ENCODE results near the gene TRPT1. TPM values are rescaled to one million over a fixed set of nuclear protein-coding genes. Genes with fewer than 3 reads are reported as not detected.

TRPT1 gene
- total and polyA plus RNA-seq, 9 of the 15 experiments (the other 6 are each of a cell fraction or from before 2014, with no cell fraction given) = 4.6 to 41.7 (median 23.1) TPM

GRCh38 chr11:64185175-64185692 lies 40.8 kb downstream of the TRPT1 start (continued):
- no peak for TF ChIP-seq XRCC4 (IDR thresholded peaks at IDR 0.05; ENCODE audit: extremely low read depth, insufficient read depth, insufficient read length)
- TF ChIP-seq MIER1 (IDR thresholded peaks at IDR 0.05; ENCODE audit: low read depth) = no peak
- no peak for TF ChIP-seq MTA2 (IDR thresholded peaks at IDR 0.05; ENCODE audit: low read depth)
- no peak for TF ChIP-seq TRIM28 (IDR thresholded peaks at IDR 0.05)
- TF ChIP-seq CAMTA2 (CRISPR knock-in tag; conservative IDR thresholded peaks at IDR 0.05) = 0 out of 2 replicates have a peak, but pooled peaks have one; percentile 60
- peak; percentile 86 for TF ChIP-seq MYC (IDR thresholded peaks at IDR 0.05; ENCODE audit: low read depth, low read length)
- TF ChIP-seq MYC (CRISPR knock-in tag; IDR thresholded peaks at IDR 0.05; ENCODE audit: borderline replicate concordance, low read depth) = 0 out of 2 replicates have a peak, but pooled peaks have one; percentile 86
- TF ChIP-seq PRPF4 (IDR thresholded peaks at IDR 0.05; ENCODE audit: insufficient read depth, low read depth, low read length, poor library complexity, severe bottlenecking) = peak; percentile 65
- TF ChIP-seq SRSF7 (optimal IDR thresholded peaks at IDR 0.05; ENCODE audit: low read depth, low read length) = no peak
- TF ChIP-seq VEZF1 (CRISPR knock-in tag; IDR thresholded peaks at IDR 0.05) = no peak
- no peak for TF ChIP-seq HNRNPLL (IDR thresholded peaks at IDR 0.05; ENCODE audit: low read depth, low read length, poor library complexity, severe bottlenecking)
- TF ChIP-seq KAT8 (IDR thresholded peaks at IDR 0.05; ENCODE audit: low read depth) = no peak
- peak; percentile 66; the same call in 1 of the 2 replicates for TF ChIP-seq ZBTB9 (CRISPR knock-in tag; IDR thresholded peaks at IDR 0.05)
- TF ChIP-seq HOMEZ (CRISPR knock-in tag; IDR thresholded peaks at IDR 0.05) = peak; percentile 18; the same call in 1 of the 2 replicates
- no peak for TF ChIP-seq ZNF12 (CRISPR knock-in tag; IDR thresholded peaks at IDR 0.05)
- peak; percentile 58; the same call in 1 of the 2 replicates for TF ChIP-seq DMBX1 (CRISPR knock-in tag; IDR thresholded peaks at IDR 0.05; ENCODE audit: borderline replicate concordance)
- peak; percentile 96; the same call in 1 of the 2 replicates for TF ChIP-seq EP400 (IDR thresholded peaks at IDR 0.05)
- peak; percentile 97 for TF ChIP-seq POLR2H (tag; IDR thresholded peaks at IDR 0.05; ENCODE audit: low read depth)
- TF ChIP-seq PRDM10 (IDR thresholded peaks at IDR 0.05; ENCODE audit: partially characterized antibody) = no peak
